BJ (cell line): ENCODE data around the gene FGFR3. TPM values are rescaled to one million over a fixed set of nuclear protein-coding genes. Genes with fewer than 3 reads are reported as not detected.
"Not testable (repeated sequence)": the region's sequence is repeated elsewhere in the genome, so short reads cannot be mapped to it uniquely, and the experiment has no call there.

Source experiments
- CTCF ChIA-PET: fragments of 350-600 bp; formaldehyde crosslinking; extraction: SDS; loops from one replicate; lab custom pipeline; 2021; ENCODE audit warnings: antibody characterized with exemption, inconsistent platforms; lab: Yijun Ruan, JAX
- POLR2A ChIA-PET: fragments of 300-600 bp; sonication (Branson Sonifier 250); formaldehyde crosslinking; extraction: SDS; loops from one replicate; lab custom pipeline; 2021; ENCODE audit warnings: antibody characterized with exemption; lab: Charles Lee
- DNase-seq: peaks from one replicate; pipeline ENCODE4 v3.0.0-alpha.2; 2011; ENCODE audit warnings: low read depth
- H3K27me3 ChIP-seq: 2 replicates; pipeline ENCODE4 v1.6.0; 2011; ENCODE audit warnings: low read length; ENCODE audit not compliant: control insufficient read depth, insufficient read depth
- H3K36me3 ChIP-seq: 2 replicates; pipeline ENCODE4 v1.5.1; 2011; ENCODE audit warnings: low read length; ENCODE audit not compliant: control insufficient read depth, insufficient read depth
- H3K4me3 ChIP-seq: 2 replicates; pipeline ENCODE4 v1.5.1; 2011; ENCODE audit warnings: low read depth, mild to moderate bottlenecking, control low read depth, low read length
- polyA plus RNA-seq: library from polyadenylated mRNA; depleted of rRNA; stranded (reverse); fragments of >200 nt; gene quantifications from 2 replicates; pipeline ENCODE4 v1.2.3, GENCODE V29; 2011
- TF ChIP-seq, protein P1 (sequence below): IDR thresholded peaks from 2 replicates; pipeline ENCODE4 v1.5.1; 2011; ENCODE audit warnings: low read depth, mild to moderate bottlenecking, control low read depth, inconsistent platforms, low read length, moderate library complexity; ENCODE audit not compliant: insufficient read depth

FGFR3 gene
- polyA plus RNA-seq, 1 experiment: 1.0 TPM

DNA sequence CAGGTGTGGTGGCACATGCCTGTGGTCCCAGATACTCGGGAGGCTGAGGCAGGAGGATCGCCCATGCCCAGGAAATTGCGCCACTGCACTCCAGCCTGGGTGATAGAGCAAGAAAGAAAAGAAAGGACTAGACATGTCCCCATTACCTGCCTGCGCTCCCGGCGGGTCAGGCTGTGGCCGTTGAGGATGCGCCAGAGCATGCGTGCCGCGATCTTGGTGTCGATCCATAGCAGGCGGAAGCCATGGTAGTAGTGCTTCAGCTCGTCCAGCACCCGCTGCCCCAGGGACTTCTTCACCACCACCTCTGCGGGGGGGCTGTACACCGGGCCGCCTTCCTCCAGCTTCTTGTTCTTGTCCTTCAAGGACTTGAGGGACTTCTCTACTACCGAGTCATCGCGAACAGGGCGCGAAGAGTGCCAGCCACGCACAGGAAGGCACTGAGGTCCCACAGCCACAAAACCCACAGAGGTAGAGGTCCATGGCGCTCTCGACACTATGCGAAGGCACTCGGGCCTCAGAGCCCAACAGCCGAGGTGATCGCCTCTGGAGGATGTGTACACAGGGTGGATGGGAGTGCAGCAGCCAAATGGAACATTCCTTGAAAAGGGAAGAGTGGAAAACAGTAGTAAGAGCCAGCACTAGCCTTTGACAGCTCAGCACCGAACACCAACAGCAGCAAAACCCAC is 48.3 kb downstream of the FGFR3 start:
- no peaks in the 10 kb centered on the region for H3K27me3 ChIP-seq
- H3K36me3 ChIP-seq: peaks cover 17% of the 10 kb centered on the region
- no peak overlapping the region for H3K4me3 ChIP-seq
- TF ChIP-seq, protein P1, sequence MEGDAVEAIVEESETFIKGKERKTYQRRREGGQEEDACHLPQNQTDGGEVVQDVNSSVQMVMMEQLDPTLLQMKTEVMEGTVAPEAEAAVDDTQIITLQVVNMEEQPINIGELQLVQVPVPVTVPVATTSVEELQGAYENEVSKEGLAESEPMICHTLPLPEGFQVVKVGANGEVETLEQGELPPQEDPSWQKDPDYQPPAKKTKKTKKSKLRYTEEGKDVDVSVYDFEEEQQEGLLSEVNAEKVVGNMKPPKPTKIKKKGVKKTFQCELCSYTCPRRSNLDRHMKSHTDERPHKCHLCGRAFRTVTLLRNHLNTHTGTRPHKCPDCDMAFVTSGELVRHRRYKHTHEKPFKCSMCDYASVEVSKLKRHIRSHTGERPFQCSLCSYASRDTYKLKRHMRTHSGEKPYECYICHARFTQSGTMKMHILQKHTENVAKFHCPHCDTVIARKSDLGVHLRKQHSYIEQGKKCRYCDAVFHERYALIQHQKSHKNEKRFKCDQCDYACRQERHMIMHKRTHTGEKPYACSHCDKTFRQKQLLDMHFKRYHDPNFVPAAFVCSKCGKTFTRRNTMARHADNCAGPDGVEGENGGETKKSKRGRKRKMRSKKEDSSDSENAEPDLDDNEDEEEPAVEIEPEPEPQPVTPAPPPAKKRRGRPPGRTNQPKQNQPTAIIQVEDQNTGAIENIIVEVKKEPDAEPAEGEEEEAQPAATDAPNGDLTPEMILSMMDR: no peak
- no peak for DNase-seq
- CTCF ChIA-PET: interaction anchor here (0.6 to 3.9 kb wide), 3 partner anchors 10 to 59 kb away, joined by 3 to 20 read pairs (median 3); no protein-coding TSS in a partner anchor
- POLR2A ChIA-PET: no interaction called here

DNA sequence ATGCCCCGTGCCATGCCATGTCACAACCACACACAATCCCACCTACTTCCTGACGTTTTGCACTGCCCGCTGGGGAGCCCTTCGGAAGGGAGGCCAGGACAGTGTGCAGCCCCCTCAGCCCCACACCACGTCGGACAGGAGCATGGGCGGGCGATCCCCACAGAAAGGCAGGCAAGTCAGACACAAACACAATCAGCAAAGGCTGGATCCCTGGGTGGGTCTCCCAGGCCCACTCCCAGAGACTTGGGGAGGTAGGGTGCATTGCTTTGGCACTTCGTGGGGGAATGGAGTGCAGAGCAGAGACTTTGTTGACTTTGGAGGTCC is 48.8 kb downstream of the FGFR3 start:
- TF ChIP-seq, protein P1: no peak
- ChIA-PET POLR2A (no interaction called here), CTCF (interaction anchor here (1.0 to 3.9 kb wide), 2 partner anchors 9 to 58 kb away, joined by 3 to 20 read pairs; no protein-coding TSS in a partner anchor)
- Histone ChIP-seq H3K36me3 (peaks cover 14% of the 10 kb centered on the region), H3K4me3 (no peak overlapping the region), H3K27me3 (no peaks in the 10 kb centered on the region)
- no peak for DNase-seq

DNA sequence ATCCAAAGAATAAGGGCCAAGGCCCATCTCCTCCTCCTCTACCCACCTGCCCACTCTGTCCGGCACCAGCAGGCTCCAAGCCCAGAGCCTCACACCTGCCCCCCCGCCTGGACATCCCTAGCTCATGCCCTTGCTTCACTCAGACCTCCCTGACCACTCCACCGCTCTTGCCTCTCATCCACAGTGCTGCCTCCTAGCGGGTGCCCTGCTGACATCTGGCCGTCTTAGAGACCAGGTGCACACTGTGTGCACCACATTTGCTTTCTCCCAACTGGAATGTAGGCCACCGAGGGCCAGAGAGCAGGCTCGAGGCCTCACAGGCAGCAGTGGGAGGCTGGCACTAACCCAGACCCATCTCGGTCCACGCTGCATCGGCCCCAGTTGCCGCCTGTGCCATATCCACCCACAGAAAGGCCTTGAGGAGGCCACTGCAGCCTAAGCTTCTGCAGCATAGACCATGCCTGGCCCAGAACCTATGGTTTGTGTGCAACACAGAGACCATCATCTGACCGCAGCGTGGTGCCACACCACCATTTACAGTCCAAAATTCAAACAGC is 49.3 kb downstream of the FGFR3 start:
- TF ChIP-seq, protein P1: no peak
- ChIA-PET CTCF (interaction anchor here (1.0 to 3.9 kb wide), 6 partner anchors 9 to 68 kb away, joined by 3 to 20 read pairs (median 4); no protein-coding TSS in a partner anchor), POLR2A (interaction anchor here (0.7 kb wide), 1 partner anchor 15 kb away, joined by 3 read pairs; no protein-coding TSS in a partner anchor)
- Histone ChIP-seq H3K36me3 (peaks cover 11% of the 10 kb centered on the region), H3K27me3 (no peaks in the 10 kb centered on the region), H3K4me3 (no peak overlapping the region)
- no peak for DNase-seq

DNA sequence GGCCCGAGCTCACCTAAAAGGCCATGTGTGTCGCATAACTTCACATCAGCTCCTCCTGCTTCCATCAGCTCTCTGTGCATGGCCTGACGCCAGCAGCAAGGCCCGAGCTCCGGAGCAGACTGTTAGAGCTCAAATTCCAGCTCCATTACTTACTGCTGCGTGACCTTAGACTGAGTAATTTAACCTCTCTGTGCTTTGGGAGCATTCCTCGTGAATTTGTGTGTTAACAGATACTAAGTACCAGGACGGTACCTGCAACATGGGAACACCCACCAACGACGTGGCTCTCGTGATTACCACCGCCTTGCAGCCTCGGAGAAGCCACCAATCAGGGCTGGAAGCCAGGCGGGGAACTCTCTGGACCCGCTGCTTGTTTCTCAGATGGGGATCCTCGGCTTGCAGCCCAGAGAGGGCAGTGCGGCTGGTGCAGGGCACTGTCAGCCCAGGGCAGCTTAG is 49.9 kb downstream of the FGFR3 start:
- ChIA-PET CTCF (interaction anchor here (0.8 to 3.9 kb wide), 7 partner anchors 12 to 150 kb away, joined by 3 to 20 read pairs (median 3); no protein-coding TSS in a partner anchor), POLR2A (interaction anchor here (0.7 kb wide), 1 partner anchor 14 kb away, joined by 3 read pairs; no protein-coding TSS in a partner anchor)
- TF ChIP-seq, protein P1: no peak
- peaks cover 11% of the 10 kb centered on the region; the same call in 1 of the 2 replicates for H3K36me3 ChIP-seq
- H3K4me3 ChIP-seq: no peak overlapping the region
- DNase-seq: peak; percentile 61
- no peaks in the 10 kb centered on the region for H3K27me3 ChIP-seq

DNA sequence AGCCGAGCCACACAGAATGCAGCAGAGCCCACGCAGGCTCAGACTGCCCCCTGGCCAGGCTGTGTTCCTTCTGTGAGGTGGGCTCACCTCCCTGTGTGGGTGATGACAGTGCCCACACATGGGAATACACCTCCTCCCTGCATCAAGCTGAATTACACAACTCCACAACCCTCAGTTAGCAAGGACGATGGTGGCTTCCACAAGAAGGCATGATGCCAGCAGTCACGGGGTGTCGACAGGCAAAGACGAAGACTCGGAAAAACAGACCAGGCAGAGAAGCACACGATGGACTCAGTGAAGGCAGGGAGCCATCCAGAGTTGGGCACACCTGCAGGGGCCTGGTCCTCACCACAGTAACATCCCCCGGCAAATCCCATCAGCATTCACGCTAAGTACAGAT is 50.8 kb downstream of the FGFR3 start:
- ChIA-PET POLR2A (no interaction called here), CTCF (interaction anchor here (1.2 to 3.9 kb wide), 4 partner anchors 13 to 96 kb away, joined by 3 to 20 read pairs (median 6); no protein-coding TSS in a partner anchor)
- TF ChIP-seq, protein P1: no peak
- H3K4me3 ChIP-seq: no peak overlapping the region
- H3K27me3 ChIP-seq: no peaks in the 10 kb centered on the region
- DNase-seq: no peak
- H3K36me3 ChIP-seq: peaks cover 9% of the 10 kb centered on the region

DNA sequence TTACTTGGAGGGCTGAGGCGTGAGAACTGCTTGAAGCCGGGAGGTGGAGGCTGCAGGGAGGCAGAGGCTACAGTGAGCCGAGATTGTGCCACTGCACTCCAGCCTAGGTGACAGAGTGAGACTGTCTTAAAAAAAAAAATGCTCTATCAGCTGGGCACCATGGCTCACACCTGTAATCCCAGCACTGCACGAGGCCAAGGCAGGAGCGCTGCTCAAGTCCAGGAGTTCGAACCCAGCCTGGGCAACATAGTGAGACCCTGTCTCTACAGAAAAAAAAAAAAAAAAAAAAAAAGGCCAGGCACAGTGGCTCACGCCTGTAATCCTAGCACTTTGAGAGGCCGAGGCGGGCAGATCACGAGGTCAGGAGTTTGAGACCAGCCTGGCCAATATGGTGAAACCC is 51.5 kb downstream of the FGFR3 start:
- H3K4me3 ChIP-seq, H3K36me3 ChIP-seq, H3K27me3 ChIP-seq, POLR2A ChIA-PET, DNase-seq: not testable (repeated sequence)
- CTCF ChIA-PET: interaction anchor here (3.9 kb wide), 1 partner anchor 55 kb away, joined by 20 read pairs; no protein-coding TSS in a partner anchor
